HG03342 (cell line): ENCODE results near the gene CDKN2B-AS1.
A peak's percentile ranks its signal among the peaks of the same experiment; 100 is the strongest.

Source experiments
- ATAC-seq: cut with Tn5 transposase; IDR thresholded peaks from one replicate; pipeline ENCODE4 v1.9.1; 2021; ENCODE audit warnings: mild to moderate bottlenecking, moderate library complexity; ENCODE audit not compliant: unreplicated experiment

Gene CDKN2B-AS1

DNA sequence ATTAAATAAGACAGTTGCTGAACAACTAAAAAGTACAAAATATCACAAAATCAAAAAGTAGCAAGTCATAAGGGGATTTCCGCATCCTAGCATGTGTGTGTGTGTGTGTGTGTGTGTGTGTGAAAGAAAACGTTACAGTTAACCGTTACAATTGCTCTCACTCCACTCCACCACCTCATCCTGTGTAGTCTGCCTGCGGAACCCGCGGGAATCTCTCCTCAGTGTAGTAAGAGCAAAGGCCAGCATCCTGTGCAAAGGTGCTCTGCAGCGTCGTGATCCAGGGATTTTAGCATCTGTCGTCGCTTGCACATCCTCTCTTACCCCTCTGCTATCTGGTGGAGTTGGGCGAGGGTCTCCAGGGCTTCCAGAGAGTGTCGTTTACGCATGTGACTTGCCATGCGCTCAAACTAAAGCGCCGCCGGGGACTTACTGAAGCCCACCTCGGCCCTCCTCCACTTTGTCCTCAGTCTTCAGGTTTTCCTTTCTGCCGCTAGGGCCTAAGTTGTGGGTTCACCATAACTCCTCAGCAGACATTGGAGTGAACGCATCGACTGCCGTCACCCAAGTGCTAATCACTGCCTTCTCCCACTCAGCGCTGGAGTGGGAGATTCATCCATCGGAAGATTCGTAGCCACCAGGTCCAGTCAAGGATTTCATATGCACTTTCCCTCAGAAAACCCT is 10.6 kb downstream of the CDKN2B-AS1 start:
- ATAC-seq = no peak

DNA sequence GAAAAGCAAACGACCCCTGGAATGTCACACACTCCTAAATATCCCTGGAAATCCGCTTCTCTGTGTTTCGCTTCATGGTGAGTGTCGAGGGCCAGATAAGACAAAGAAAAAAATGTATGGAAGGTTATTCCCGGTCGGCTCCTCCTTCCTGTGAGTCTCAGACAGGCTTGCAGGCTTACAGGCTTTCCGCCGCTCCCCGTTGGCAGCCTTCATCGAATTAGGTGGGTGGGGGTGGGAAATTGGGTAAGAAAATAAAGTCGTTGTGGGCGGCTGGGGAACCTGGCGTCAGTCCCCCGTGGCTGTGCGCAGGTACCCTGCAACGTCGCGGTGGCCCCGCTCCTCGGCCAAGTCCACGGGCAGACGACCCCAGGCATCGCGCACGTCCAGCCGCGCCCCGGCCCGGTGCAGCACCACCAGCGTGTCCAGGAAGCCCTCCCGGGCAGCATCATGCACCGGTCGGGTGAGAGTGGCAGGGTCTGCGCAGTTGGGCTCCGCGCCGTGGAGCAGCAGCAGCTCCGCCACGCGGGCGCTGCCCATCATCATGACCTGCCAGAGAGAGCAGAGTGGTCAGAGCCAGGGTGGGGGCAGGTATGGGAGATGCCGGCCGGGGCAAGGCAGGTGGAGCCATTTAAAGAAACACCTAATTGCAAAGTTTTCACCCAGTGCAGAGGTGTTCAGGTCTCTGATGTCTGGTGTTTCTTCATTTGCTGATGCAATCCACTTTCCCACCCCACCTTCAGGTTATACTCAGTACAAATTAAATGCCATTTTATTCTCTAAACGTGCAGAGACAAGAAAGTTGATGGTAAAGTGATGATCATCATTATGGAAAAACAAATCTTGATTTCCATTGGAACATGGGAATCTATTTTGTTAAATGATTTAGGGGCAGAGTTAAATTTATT is 11.4 kb downstream of the CDKN2B-AS1 start:
- ATAC-seq = no peak

DNA sequence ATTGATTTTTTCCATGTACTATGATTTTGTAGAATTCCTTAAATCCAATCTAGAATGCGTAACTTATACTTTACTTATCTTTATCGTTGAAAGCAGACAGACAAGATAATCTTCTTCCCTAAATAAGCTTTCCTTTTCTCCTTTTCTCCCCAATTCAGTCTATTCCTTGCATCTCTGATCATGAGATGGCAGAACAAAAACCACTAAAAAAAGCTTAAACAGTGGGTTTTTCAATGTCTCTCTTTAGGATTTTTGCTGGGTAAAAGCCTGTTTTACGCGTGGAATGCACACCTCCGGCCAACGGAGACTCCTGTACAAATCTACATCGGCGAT is 13.8 kb downstream of the CDKN2B-AS1 start:
- ATAC-seq = no peak

DNA sequence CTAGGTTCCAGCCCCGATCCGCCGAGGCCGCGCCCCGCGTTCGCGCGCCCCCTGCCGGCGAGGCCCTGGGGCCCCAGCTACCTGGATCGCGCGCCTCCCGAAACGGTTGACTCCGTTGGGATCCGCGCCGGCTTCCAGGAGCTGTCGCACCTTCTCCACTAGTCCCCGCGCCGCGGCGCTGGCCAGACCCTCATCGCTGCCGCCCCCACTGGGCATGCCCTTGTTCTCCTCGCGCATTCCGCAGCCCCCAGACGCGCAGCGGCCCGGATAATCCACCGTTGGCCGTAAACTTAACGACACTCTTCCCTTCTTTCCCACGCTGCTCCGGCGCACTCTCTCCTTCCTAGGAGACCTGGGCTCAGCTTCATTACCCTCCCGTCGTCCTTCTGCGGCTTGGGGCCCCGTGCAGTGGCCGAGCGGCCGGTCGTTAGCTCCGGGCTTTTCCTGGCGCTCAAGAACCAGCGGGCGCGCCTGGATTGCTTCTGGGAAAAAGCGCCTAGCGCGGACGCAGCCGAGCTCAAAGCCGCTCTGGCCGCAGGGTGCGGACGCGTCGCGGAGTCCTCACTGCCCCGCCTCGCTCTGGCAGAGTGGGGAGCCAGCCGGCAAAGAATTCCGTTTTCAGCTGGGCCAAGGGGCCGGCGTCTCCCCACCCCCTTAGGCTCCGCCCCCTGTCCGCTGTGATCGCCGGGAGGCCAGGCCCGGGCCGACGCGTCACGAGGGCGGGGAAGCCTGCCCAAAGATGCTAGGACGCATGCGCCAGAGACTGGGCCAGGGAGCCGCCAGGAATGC is 14.3 kb downstream of the CDKN2B-AS1 start, which contains the start of gene CDKN2B:
Gene CDKN2B, minus strand, starts transcription at position 589 of the 789 bp plus-strand sequence. Its CDS starts 352 bp downstream, at position 237.
- peak; percentile 87 for ATAC-seq

DNA sequence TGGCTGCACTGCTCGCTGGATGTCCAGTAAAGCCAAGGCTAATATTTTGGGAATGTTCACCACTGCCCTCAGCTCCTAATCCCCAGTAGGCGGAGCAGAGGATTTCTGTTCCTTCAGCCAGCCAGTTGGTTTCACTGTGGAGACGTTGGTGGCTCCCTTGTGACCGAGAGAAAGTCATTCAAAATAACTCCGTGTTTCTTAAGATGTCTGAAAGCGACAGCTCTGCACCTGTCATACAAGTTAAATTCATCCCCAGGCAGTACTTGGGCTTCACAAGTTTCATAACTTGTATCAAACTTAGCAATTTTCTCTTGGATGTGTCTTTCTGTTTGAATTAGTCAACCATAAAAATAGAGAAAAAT is 14.9 kb downstream of the CDKN2B-AS1 start:
- peak; percentile 21 for ATAC-seq

DNA sequence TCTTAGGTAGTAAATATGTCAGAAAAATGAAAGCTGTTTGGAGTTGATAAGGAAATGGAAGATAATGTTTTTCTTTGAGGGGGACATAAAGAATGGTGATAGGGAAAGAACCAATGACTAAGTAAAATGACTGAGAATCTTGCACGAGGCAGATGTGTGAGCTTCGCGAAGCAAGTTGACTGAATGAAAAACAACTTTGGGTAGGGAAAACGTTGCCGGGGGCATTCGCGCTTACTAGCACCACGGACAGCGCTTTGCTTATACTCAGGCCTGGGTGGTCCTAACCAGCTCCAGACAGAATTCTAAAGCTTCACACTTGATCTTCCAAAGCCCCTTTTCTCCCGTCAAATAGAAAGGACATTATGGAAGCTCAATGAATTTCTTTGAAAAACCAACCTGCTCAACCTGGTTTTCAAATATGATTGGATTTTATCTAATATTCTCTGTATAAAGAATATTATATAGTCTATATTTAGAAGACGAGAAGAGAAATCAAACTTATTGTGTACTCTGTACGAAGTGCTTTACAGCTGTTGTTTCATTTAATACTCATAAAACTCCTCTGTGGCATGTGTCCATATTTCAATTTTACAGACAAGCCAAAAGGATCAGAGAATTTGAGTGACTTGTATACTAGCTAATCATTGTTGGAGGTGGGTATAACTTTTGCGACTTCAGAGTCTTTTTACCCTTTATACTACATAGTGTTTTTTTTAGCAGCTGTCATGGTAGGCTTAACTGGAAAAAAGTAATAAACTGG is 16.5 kb downstream of the CDKN2B-AS1 start:
- ATAC-seq = no peak

DNA sequence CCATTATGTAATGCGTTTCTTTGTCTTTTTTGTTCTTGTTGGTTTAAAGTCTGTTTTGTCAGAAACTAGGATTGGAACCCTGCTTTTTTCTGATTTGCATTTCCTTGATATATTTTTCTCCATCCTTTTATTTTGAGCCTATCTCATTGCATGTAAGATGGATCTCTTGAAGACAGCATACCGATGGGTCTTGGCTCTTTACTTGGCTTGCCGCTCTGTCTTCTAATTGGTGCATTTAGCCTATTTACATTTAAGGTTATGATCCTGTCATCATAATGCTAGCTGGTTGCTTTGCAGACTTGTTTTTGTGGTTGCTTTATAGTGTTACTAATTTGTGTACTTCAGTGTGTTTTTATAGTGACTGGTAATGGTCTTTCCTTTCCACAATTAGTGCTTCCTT is 27.8 kb downstream of the CDKN2B-AS1 start:
- no peak for ATAC-seq

DNA sequence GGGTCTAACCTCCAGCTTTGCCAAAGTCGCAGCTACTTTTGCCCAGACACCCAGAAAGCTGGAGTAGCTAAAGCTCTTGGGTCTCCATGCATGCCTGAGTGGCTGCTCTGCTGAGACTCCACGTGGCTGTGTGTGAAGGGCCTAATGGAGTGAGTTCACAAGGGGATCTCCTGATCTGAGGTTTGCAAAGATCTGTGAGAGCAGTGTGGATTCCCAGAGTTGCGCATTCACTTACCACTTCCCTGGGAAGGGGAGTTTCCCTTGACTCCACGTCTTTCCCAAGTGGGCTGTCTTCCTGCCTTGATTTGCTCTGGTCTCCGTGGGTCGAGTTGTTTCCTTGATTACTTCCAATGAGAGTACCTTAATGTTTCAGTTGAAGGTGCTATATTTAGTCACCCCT is 32.1 kb downstream of the CDKN2B-AS1 start:
- ATAC-seq = no peak

DNA sequence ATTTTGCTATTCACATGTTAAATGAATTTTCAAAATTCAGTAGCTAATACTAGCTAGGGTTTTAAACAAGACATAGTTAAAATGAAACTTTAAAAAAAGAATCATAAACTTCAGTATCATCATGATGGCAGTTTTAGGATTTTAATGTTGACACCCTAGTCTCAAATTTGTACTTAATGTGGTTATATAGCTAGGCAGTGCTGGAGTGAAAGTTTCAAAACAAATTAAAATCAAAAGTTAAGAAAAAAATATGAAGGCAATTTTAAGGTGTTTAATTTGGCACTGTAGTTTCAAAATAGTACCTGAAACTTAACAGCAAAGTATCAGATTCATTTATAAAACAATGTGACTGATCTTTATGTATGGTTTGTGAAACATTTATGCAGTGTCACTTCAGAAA is 33.8 kb downstream of the CDKN2B-AS1 start:
- ATAC-seq = no peak

DNA sequence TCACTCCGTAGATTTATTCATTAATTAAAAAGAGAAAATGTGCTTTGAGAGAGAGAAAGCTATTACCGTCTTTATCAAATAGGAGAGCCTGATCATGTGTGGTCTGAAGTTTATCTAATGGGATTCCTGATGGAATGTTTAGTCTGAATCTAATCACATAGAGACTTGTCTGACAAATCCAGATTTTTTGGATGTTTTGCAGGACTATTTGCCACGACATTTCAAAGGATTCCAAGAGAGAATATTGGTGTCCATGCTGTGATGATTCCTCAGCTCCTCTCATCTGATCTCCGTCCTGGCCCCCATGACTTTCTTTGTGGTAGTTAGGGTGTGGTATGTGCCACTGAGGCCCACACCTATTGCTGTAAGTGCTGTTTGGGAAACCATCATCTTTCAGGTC is 34.6 kb downstream of the CDKN2B-AS1 start:
- no peak for ATAC-seq

DNA sequence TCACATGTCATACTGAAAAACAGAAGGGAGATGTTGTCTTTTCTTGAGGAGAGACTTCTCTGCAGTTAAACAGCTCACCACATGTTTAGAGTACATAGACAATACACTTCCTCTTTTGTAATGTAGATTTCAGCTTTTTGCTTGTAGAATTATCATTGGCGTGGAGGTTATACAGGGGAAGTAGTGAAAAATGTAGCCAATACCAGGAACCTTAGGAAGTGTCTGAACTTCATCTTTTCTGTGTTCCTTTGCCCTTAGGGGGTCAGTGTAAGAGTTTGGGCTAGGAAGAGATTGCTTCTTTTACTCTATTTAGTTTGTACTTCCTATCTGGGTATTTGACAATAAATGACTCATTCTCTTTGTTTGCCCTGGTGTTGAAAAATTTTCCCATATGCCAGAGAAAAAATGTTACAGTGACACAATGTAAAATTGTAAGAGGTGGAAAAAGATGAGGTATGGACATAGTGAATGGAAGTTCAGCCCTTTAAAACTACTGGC is 35.6 kb downstream of the CDKN2B-AS1 start:
- ATAC-seq = peak; percentile 76

DNA sequence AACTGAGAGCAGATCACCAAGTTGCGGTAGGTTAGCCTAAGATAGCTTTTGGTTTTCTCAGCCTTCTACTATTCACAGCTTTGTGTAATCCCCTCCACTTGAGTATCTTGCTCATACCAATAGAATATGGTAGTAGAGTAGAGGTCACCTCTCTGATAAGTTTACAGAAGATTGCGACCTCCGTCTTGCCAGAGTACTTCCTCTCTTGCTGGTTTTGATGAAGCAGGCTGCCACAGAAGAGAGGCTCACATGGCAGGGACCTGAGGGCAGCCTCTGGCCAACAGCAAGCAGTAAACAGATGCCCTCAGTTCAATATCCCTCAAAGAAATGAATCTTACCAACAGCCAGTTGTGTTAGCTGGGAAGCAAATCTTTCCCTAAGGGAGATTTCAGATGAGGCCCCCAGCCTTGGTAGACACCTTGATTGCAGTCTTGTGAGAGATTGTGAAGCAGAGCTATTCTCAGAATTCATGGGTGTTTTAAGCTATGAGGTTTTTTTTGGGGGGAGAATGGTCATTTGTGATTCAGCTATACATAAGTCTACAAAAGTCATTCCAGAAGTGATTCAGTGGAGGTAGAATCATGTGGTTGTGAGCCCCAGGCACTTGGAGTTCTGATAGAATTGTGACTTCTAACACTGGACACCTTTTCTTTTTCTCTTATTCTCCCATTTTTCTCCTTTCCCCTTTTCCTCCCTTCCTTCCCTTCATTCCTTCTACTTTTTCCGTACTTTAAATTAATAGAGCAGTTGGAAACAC is 37.2 kb downstream of the CDKN2B-AS1 start:
- ATAC-seq = no peak

DNA sequence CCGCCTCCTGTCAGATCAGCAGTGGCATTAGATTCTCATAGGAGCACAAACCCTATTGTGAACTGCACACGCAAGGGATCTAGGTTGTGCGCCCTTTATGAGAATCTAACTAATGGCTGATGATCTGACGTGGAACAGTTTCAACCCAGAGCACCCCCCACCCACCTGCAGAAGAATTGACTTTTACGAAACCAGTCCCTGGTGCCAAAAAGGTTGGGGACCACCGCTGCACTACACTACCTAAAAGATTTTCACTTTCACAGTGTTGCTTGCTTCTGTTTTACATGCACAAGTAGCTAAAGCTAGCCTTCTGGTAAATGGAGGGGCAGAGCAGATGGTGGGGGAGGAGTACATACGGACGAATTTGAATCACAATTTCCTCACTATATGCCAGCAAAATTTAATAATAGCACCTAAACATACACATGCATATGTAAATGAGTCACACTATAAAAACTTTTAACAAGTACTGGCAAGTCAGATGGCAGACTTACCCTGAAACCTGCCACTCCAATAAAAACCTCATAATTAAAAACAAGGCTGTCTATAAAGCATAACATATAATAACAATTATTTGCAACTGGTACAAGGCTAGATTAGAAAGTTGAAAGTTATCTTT is 38.5 kb downstream of the CDKN2B-AS1 start:
- ATAC-seq = no peak

DNA sequence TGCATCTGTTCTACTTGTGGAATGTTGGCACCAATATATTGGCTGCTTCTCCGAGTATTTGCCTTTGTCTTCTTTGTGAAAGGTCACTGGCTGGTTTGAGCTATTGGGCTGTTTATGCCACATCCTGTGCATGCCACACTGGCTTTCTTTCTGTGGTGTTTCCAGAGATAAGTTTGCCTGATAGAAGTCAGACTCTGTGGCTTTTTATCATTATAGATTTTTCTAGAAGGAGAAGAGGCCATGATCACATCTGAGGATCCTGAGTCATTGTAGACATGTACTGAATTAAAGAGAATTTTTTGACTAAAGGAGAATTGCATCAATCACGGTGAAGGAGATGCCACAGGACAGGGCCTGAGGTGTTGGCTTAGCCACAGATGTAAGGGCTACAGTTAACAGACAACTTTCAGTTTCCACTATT is 41.0 kb downstream of the CDKN2B-AS1 start:
- ATAC-seq = no peak

DNA sequence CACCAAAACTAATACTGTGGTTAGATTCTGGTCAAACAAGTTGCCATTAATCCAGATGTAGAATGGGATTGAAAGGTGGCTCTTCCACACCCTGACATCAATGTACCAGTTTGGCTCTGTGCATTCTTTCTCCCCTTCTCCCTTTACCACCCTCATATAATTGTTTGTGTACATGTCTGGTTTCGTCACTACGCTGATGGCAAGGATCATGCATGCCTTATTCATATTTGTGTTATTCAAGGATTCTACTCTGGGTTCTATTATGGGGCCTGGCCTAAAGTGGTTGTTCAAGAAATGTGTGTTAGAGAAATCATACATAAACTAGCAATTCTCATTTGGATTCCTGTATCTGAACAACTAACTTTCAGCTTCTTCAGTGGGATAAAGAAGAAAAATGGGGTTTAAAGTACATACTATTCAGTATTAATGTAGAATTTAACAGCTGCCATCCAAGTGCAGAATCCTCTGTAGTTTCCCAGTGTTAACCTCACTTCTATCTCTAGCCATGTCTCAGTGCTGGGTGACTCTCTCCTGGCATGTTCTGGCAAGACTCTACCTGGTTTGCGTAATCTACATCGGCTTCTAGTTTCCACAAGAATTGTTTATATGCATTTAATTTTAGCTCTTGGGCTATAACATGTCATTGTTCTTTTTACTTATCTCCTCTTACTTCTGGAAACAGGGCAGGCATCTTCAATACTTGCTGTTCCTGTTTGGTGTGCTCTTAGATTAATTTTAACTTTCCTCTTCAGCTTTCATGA is 42.5 kb downstream of the CDKN2B-AS1 start:
- ATAC-seq = no peak

DNA sequence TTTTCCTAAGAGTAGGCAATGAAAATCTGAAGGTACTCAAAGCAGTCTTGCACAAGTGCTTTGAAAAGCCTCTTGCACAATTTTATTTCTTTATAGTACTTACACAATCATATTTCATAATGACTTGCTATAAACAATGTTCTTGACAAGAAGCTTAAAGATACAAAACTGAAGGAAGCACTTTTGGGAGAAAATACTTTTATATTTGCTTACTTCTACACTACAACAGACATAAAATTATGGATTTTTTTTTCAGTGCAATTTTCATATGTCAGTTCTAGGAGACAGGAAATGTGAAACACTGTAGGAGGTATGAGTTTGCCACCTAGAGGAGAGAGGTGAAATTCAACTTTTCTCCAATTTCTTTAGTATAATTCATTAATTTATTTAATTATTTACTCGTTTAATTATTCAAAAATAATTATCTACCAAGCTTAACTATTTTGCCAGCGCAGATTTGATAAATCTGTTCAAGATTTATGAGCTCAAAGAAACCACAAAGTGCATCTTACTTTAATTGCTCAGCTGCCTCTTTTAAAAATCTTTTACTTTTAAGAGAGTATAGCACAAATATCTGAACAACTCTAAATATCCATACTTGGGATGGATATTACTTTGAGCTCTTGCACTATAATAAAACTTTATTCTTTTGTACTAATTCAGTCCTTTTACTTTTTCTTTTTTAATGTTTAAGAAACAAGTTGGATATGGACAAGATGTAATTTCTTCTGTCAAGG is 43.5 kb downstream of the CDKN2B-AS1 start:
- peak; percentile 69 for ATAC-seq

DNA sequence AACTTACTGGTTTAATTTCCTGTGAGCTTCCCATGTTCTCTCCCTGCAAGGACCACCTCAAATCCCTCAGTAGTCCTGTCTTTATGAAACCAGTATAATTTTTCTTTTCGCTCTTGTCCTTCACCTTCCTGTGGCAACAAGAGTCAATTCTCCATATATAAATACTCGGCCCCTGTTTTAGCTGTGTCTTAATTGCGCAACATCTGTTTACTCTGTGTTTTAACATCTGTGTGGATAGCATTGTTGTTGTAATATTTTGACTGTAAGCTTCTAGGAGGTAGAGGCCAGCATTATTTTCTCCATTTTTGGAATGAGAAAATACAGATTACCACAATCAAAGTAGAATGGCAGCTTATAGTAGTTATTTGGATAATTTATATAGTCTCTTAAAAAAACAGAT is 44.7 kb downstream of the CDKN2B-AS1 start:
- no peak for ATAC-seq

DNA sequence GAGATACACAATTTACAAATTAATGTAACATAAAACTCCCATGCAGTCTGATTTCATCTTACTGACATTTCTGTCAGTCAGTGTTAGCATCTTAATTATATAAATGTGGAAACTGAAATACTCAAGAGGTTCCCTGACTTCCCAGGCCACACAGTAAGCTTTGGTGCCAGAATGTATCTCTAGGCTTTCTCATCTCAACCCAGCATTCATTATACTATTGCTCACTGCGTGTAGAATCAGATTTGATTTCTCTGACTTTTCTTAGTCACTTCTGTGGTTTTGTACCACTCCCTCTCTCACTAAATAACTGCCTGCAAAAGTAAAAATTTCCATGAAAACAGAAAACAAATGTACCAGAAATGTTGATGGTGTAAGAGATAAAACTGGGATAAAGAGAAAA is 46.2 kb downstream of the CDKN2B-AS1 start:
- ATAC-seq = no peak
